GM21576 (cell line): Measurements from ENCODE around the gene MORC1.
"Not testable (repeated sequence)": the region's sequence is repeated elsewhere in the genome, so short reads cannot be mapped to it uniquely, and the experiment has no call there.

ENCODE experiments used
- ATAC-seq: cut with Tn5 transposase; IDR thresholded peaks from one replicate; pipeline ENCODE4 v1.9.1; 2021; ENCODE audit warnings: mild to moderate bottlenecking, moderate library complexity; ENCODE audit not compliant: unreplicated experiment

MORC1 gene, protein sequence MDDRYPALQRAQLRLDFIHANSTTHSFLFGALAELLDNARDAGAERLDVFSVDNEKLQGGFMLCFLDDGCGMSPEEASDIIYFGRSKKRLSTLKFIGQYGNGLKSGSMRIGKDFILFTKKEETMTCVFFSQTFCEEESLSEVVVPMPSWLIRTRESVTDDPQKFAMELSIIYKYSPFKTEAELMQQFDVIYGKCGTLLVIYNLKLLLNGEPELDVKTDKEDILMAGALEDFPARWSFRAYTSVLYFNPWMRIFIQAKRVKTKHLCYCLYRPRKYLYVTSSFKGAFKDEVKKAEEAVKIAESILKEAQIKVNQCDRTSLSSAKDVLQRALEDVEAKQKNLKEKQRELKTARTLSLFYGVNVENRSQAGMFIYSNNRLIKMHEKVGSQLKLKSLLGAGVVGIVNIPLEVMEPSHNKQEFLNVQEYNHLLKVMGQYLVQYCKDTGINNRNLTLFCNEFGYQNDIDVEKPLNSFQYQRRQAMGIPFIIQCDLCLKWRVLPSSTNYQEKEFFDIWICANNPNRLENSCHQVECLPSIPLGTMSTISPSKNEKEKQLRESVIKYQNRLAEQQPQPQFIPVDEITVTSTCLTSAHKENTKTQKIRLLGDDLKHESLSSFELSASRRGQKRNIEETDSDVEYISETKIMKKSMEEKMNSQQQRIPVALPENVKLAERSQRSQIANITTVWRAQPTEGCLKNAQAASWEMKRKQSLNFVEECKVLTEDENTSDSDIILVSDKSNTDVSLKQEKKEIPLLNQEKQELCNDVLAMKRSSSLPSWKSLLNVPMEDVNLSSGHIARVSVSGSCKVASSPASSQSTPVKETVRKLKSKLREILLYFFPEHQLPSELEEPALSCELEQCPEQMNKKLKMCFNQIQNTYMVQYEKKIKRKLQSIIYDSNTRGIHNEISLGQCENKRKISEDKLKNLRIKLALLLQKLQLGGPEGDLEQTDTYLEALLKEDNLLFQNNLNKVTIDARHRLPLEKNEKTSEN

DNA sequence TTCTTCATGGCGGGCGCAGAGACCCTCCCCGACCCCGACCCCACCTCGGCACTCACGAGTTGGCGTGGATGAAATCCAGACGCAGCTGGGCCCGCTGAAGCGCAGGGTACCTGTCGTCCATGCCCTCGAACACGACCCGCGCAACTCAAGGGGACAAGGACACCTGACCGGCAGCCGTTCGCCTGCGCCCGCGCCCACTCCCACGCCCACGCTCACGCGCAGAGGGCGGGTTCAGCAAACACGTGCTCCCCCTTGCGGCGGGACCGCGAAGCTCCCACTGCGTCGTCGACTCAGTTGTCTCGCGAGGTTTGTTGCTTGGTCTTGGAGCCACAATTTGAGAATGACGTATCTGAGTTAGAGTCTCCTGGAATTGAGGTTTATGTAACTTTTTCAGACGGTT lies at the start of gene MORC1:
Gene MORC1, minus strand, starts transcription at position 196 of the 400 bp plus-strand sequence. Its CDS starts 75 bp downstream, at position 121.
- ATAC-seq = no peak

DNA sequence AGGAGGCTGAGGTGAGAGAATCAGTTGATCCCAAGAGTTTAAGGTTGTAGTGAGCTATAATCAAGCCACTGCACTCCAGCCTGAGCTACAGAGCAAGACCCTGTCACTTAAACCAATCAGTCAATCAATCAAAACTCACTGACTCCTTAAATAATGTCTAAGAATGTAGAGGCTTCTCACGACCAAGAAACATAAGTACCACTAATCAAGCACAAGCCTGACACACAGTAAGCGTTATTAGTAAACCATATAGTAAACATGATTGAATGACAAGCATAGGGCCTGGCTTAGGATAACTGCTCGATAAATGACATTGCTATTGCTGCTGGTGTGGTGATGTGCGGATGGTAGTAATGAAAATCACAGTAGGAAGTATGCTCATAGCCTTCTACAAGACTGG lies 48.0 kb upstream of the MORC1 start:
- ATAC-seq = no peak

DNA sequence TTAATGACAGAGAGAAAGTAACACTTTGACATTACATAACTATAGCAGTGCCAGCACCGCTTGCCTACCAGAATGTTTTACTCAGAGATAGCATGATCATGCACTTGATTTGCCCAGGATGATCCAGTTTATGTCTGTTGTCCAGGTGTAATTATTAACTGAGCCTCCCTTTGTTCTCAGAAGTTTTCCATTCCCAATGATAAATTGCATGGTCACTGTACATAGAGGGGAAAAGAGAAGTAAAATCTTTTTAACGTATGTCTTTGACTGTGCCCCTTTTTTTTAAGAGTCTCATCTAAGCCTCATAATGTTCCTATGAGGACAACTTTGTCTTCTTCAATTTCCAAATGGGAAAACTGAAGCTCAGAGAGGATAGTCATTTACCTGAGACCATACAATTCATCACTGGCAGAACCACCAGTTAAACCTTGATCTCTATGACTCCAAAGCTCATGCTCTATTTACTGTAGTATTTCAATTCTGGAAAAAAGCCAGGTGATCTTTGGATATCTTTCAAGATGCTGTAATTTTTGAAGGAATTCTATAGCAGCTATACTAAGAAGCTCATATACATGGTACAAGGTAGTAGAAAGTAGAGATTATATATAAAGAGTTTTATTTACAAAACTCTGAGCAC lies 43.7 kb upstream of the MORC1 start:
- ATAC-seq = no peak

DNA sequence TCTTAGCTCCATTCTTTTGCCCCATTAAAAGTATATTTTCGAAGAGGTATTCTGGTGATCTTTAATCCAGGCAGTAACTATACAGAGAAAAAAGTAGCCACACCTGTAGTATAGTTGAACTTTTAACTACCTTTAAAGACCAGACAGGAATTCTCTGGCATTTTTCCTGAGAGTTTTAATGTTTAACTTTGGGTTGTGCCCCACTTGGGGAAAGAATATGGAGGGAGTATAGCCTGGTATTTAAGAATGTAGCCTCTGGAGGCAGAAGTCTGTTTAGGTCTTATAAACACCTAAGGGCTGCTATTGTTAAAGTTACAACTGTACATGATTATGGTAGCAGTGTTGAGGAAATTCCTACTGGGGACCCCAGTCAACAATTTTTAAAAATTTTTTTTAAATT lies 37.9 kb upstream of the MORC1 start:
- ATAC-seq = no peak

DNA sequence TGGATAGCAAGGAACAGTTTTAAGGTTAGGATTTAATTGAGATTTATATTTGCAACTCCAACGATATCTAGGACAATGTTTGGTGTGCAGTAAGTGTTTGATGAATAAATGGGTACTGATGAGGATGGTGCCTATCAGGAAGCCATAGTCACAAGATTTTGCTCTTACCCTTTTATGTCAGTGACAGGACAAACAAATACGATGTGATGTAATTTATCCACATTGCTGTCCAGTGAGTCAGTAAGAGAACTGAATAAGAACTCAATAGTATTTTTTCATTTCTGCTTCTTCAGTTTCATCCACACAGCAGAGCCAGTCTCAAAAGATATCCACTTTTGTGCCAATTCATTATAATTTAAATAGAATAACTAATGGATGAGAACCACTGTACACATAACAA lies 37.0 kb upstream of the MORC1 start:
- ATAC-seq = no peak

DNA sequence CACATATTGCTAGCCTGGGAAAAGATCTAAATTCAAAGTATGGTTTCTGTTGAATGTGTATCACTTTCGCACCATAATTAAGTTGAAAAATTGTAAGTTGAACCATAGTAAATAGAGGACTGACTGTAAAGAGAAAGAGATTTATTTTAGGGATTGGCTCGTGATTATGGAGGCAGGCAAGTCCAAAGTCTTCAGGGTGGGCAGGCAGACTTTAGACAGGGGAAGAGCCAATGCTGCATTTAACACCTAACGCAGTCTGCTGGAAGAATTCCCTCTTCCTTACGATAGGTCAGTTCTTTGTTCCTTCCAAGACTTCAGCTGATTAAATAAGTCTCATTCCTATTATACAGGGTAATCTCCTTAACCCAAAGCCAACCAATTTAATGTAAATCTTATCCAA lies 34.4 kb upstream of the MORC1 start:
- ATAC-seq = no peak

DNA sequence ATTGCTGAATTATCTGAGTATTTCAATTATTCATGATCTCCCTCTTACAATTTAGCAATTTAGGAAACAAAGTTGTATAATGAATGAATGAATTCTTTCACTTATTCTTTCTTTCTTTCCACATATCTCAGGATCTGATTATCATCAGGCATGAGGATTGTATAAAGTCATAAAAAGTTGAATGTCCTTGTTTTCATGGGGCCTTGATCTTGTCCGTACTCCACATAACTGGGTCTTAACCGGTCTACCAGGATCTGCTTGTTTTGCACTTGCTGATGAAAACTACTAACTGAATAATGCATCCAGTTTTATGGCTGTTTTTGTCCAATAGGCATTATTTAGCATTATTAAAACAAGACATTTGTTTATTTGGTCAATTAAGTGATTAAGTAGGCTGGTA lies 31.1 kb upstream of the MORC1 start:
- no peak for ATAC-seq

DNA sequence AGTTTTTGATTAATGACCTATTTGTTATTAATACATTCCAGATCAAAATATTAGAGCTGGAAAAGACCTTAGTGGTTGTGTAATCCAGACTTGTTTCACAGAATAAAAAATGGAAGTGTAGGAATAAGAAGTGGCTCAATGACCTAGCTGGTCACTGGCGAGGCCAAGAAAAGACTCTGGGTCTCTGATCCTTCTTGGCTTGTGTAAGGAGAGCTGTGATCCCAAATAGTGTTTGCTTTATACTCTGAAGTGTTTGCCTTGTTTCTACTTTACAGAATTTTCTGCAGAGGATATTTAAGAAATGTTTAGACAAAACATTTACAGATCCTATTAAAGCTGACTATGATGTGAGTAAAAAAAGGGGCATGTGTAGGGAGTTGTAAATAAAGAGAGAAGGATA lies 25.7 kb upstream of the MORC1 start:
- ATAC-seq = no peak

DNA sequence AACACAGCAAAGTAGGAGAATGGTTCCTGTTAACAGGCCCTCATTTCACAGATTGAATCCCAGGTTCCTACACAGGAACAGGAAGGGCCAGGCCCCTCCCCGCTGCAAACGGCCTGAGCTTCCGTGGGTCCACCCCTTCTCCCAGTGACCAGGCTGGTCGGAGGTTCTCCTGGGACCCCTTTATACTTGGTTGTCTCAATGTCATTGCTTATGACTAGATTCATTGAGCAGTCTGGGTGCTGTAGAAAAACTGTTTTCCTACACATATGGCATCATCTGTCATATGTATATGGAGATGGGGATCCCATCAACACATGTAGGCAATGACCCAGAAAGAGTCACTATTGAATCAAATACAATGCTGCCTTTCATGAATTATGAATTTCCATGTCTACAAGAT lies 22.4 kb upstream of the MORC1 start:
- ATAC-seq = no peak

DNA sequence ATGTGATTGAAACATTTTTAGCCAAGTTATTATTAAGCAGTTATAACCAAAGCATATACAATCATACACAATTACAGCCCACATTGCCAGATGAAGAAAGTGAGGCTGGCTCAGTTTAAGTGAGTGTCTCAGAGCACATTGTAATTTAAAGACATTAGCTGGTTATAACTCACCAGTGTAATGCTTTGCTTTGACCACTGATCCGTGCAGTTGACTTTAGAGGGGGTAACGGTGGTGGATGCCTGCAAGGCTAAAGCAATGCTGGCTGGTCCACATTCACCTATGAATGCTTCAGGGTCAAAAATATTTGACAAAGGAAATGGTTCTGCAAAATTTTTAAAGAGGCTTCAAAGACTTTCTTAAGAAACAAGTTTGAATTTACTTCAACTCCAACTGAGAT lies 19.8 kb upstream of the MORC1 start:
- ATAC-seq = no peak

DNA sequence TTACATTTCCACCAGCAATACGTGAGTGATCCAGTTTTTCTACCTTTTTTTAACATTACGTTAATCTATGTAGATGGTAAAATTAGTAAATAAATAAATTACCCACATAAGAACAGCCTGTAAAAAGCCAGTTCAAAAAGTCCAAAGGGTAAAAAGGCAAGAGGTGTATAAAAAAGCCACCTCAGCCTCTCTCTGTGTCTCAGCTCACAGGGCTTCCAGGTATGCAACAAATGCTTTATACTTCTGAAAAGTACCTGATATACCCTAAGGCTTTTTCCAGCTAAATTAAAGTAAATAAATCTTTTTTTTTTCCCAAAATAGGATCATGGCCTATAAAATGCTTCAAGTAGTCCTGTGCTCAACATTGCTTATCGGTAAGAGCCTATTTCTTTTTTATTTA lies 18.6 kb upstream of the MORC1 start, which contains the start of gene C3orf85:
Gene C3orf85, plus strand, starts transcription at position 197 of the 400 bp plus-strand sequence. Its CDS starts 129 bp downstream, at position 326.
- no peak for ATAC-seq

DNA sequence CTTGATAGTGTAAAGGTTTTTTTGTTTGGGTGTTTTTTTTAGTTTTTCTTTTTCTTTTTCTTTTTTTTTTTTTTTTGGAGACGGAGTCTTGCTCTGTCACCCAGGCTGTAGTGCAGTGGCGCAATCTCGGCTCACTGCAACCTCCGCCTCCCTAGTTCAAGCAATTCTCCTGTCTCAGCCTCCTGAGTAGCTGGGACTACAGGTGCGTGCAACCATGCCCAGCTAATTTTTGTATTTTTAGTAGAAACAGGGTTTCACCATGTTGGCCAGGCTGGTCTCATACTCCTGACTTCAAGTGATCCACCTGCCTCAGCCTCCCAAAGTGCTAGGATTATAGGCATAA lies 15.5 kb upstream of the MORC1 start:
- not testable (repeated sequence) for ATAC-seq

DNA sequence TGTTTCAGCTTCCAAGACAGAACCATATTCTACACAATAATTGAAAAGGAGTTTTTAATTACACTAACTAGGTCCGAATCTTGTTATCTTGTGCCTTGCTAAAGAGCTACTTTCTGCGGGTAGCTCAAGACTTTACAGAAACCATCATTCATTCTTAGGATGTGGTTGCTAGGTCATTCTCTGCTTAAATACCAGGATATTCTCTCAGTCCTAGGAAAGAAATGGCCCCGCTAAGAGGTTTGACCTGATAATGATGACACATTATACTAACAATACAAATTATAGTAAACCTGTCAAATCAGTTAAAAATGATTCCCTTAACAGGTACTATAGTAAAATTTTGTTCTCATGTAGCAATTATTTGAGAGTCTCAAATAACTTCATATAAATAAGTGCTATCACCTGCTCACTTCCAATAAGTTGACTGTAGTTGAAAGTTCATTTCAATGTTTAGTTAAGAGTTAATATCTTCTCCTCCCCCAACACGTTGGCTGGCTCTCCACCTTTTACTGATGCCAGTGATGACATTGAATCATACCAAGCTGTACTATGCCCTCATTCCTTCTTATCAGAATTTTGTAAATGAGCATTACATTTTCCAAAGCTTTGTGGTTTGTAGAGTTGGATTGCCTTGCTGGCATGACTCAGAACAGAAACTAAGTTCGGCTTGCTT lies 15.0 kb upstream of the MORC1 start:
- no peak for ATAC-seq

DNA sequence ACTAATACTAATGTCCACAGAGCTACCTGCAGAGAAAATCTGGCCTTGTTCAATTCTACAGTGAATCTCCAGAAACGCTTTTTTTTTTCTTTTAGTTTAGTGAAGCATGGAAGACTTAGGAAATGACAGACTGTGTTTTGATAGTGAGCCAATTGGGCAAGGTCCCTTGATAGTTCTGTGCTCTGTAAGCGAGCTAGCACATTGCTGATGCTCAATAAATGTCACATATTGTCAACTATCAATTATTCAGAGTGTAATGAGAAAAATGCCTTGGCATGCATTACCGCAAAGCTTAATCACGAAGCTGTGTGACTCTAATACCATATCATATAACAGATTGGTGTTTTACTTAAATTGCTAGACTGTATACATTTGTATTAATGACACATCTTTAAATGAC lies 13.3 kb upstream of the MORC1 start:
- ATAC-seq = no peak

DNA sequence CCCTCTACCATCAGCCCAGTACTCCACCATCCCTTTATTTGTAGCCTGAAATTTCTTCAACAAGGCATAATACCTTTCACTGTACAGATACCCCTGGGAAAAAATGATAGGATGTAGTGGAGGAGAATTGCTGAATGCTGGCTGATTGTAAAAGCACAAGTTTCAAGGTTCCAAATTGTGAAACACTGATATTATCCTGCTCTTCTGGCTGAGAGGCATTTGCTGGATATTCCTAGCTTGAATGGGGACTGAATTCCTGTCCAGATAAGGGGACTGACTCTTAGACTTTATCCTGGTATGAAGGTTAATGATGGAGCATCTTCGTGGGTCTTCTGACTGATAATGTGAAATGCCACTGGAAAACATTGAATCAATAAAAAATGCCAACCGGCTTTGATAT lies 9.6 kb upstream of the MORC1 start:
- ATAC-seq = no peak

DNA sequence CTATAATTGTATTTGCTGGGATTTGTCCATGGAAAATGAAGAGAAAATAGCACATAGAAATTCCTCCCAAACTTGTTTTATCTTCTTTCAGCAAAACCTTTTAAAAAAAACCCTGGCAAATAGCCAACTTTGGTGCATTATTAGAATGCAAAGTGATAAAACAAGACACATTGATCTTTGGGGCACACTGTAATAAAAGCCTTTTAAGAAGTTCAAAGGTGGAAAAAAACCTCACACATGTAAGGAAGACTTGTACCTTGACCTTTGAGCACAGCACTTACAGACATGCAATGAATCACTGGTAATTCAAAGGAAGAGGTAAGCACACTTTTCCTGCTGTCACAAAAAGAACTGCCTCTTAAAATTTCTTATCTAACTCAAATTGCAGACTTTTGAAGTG lies 8.0 kb upstream of the MORC1 start:
- ATAC-seq = no peak

DNA sequence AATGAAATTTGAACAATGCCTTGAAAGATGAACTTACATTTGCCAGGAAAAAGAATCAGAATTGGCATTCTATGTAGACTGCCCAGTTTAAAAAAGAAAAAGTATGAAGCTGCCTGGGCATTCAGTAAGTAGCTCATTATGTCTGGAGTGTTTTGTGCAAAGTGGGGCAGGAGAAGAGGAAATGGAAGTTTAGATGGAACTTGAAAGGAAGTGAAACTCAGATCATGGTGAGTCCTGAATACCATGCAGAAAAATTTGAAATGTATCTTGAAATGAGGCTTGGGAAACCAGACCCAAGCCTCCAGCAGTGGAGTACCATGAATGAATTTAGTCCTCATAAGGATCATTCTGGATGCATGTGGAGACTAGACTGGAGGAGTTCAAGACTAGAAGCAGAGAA lies 4.8 kb upstream of the MORC1 start:
- no peak for ATAC-seq

DNA sequence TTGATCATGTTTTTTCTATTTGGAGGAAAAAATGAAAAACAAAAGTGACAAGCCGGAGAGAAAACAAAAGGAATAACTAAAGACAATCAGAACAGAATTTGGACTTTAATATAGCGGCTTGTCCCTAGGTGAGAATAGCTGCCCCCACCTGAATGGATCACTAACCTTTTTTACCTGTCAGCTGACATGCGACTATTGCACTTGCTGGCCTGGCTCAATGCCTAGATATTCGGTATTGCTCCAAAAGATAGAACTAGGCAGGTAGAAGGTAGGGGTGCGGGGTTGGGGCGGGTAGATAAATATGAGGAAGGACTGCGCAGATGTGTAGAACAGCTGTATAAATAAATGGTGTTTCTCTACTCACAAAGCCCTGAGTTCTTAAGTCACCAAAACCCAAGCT lies 650 bp upstream of the MORC1 start:
- no peak for ATAC-seq

DNA sequence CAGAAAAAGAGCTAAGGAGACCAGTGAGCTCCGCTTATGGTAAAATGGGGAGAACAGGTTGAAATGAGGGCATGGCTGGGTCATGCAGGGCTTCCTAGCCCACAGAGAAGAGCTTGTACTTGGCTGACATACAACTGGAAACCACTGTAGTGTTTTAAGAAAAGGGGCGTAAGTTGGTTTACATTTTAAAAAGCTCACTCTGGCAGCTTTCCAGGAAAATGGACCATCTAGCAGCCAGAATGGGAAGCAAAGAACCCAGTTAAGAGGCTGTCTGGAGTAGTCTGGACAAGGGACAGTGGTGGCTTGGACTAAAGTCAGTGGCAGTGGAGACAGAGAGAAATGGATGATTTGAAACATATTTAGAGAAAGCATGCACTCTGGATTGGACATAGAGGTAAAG lies 1.9 kb downstream of the MORC1 start:
- no peak for ATAC-seq

DNA sequence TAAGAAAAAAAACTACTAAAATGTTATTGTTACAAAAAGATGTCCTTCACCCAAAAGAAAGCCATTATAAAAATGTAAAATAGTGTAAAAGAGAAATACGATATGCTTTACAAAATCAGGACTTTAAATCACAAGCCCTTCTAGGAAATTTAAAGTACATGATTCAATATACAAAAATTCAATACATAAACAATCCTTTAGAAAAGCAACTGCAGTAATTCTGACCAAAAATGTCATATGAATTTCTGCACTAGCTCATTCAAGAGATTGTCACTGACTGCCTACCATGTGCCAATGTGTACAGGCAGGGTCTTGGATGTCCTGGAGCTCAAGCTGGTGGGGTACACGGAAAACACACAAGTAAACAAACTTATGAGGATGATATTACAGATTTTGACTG lies 2.5 kb downstream of the MORC1 start:
- ATAC-seq = no peak

DNA sequence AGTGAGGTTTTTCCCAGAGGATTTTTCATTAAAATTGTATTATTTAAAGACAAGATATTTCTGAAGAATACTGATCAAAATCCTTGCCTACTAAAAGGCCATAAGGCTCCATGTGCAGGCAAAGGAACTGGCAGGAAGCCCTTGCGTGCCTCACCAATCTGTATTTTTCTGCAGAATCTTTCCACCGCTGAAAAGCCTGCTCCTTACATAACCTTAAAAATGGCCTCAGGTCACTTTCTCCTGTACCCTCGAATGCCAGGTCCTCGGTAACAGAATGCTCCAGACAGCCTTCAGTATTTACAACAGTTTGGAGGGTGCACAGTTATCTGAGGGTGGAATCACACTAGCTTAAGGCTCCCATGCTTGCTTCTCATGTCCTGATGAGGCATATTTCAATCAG lies 3.2 kb downstream of the MORC1 start:
- ATAC-seq = no peak
